Stimulated activated CD8-positive, alpha-beta memory T cell treated with anti-CD3 and anti-CD28 coated beads, Interleukin-2, amount 100 ng/mL, for 1 hour (primary cell): Measurements from ENCODE around the gene KIAA1958.

ENCODE experiments used
- DNase-seq, 2 donors: peaks; one replicate each; pipeline ENCODE4 v3.0.0-alpha.2; 2020; ENCODE audit warnings: low read depth in 2 of 2

The KIAA1958 gene, protein sequence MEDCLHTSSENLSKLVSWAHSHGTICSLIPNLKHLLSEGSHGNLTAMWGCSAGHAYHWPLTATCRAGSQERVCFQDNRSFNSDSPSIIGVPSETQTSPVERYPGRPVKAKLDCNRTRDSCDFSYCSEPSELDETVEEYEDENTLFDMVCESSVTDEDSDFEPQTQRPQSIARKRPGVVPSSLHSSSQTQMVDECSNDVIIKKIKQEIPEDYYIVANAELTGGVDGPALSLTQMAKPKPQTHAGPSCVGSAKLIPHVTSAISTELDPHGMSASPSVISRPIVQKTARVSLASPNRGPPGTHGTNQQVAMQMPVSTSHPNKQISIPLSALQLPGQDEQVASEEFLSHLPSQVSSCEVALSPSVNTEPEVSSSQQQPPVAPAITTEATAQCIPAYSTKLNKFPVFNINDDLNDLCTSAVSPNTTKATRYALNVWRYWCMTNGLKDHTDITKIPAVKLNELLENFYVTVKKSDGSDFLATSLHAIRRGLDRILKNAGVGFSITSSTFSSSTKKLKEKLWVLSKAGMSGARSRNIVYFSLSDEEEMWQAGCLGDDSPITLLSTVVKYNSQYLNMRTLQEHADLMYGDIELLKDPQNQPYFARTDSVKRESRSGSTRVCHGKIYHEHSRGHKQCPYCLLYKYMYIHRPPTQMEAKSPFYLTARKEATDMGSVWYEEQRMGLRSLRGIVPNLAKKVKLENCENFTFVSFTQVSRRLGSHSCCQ

DNA sequence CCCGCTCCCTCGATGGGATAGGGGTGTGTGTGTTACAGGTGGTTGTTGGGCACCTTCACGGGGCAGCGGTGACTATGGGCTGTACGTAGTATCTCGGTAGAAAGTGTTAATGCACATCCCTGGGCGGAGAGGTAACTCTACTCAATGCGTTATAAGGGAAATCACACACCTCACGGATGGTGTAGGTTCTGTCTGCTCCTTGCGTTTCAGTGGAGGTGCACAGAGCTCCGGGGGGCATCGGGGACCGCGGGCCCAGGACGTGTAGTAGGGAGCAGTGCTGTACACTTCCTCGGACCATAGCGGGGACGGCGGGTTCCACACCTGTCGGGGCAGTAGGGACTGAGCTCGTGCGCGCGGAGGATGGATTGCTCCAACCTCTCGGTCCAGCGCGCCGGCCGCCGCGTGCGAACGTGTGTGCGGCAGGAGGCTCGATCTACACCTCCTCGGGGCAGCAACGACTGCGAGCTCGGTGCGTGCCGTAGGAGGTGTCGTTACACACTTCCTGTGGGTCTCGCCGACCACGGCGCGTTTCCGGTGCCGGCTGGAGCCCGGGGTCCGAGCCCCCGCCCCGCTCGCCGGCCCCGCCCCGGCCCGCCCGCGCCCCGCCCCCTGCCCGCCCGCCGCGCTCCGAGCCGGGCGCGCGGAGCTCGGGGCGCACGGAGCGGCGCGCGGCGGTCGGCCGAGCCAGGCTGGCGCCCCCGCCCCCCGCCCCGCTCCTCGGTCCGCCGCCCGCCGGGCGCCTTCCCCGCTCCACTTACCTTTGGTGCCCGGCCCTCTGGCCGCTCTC lies at the start of gene KIAA1958:
TSS of gene KIAA1958 (plus strand) at position 607 of the 787 bp plus-strand sequence. CDS start 87,254 bp downstream, outside the sequence.
- DNase-seq = peak; percentile 53 to 68

- no peak for DNase-seq
Observed at GRCh38 chr9:112437406-112437805, 49.2 kb upstream of the KIAA1958 start.

DNA sequence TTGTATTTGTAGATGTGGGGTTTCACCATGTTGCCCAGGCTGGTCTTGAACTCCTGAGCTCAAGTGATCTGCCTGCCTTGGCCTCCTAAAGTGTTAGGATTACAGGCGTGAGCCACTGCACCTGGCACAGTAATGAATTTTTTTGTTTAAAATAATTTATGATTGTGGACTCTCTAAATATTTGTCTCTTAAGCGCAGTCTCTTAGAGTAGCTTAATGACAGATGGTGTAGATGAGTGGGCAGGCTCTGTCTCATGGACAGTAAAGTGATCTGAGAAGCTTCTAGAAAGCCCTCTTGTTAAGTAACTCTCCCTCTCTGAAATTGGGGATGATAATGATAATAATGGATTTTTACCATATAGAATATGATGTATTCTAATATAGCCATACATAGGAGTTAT lies 47.5 kb upstream of the KIAA1958 start:
- DNase-seq = no peak

DNA sequence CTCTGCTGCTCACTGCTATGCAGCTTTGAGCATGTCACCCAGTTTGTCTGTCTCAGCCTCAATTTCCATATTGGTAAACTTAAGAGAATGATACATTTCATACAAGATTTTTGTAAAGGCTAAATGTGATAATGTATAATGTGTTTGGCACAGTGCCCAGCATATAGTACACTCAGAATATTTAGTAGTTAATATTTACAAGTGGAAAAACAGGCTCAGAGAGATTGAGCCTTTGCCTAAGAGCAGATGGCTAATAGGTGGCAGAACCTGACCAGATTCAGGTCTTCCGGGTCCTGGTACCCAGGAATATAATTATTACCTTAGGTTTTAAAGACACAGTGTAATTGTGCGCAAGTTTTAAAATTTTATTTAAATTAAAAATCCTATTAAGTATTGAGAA lies 46.8 kb upstream of the KIAA1958 start:
- DNase-seq = no peak

DNA sequence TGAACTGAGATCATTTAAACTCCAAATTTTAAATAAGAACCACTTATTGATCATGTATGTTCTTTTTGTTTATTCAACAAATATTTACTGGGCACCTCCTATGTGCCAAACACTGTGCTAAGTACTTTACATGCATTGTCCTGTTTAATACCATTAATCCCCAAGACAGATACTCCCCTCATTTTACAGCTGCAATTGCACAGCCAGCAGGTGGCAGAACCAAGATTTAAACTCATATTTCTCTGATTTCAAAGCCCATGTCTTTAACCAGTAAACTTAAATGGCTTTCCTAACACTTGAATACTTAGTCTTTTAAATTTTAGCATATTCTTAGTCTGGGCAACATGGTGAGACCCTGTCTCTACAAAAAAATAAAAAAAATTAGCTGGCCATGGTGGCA lies 43.4 kb upstream of the KIAA1958 start:
- no peak for DNase-seq

DNA sequence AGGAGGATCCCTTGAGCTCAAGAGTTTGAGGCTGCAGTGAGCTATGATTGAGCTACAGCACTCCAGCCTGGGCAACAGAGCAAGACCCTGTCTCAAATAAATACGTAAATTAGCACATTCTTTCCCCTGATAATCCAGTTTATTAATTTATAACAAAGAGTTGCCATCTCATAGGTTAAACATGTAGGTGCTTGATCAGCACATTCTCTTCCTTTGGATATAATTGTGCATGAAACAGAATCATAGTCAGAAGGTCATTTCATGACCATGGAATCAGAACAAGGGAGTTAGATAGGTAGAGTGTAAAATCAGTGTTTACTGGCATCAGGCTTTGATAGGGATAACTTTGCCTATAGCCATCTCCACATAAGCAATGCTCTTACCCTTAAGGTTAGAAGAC lies 43.0 kb upstream of the KIAA1958 start:
- no peak for DNase-seq

- DNase-seq = no peak
Observed at GRCh38 chr9:112445196-112445595, 41.4 kb upstream of the KIAA1958 start.

DNA sequence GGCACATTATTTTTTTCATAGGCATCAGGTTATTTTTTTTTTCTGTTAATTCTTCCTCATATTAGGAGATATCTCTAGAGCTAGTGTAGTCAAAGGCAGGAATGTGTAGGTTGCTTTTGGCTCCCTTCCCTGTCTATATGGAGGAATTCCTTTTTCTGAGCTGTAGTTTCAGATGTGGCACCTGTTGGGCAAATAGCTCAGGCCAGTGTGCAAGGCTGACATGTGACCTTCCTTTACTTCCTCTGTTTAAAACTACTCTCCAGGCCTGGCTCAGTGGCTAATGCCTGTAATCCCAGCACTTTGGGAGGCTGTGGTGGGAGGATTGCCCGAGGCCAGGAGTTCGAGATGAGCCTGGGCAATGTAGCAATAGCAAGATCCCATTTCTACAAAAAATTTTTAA lies 40.5 kb upstream of the KIAA1958 start:
- DNase-seq = no peak

- DNase-seq = no peak
Observed at GRCh38 chr9:112446526-112446925, 40.1 kb upstream of the KIAA1958 start.

DNA sequence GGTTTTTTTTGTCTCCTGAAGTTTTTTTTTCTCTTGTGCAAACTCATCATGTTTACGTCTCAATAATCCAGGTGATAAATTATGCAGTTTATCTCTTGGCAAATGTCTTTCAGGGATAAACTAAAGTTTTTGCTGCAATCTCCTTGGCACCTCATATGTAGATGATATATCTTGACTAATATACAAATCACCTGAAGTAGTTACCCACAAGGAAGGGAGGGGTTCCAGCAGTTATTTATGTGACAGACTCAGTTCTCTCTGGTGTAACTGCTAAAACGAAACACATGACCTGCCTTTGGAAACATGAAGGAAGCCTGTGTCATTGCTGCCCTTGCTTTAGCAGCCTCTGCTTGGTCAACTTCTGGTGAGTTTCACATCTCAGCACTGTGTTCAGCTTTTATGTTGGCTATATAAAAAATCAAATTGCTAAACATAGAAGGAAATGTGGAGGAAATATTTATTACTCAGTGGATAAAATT lies 39.3 kb upstream of the KIAA1958 start:
- no peak for DNase-seq

DNA sequence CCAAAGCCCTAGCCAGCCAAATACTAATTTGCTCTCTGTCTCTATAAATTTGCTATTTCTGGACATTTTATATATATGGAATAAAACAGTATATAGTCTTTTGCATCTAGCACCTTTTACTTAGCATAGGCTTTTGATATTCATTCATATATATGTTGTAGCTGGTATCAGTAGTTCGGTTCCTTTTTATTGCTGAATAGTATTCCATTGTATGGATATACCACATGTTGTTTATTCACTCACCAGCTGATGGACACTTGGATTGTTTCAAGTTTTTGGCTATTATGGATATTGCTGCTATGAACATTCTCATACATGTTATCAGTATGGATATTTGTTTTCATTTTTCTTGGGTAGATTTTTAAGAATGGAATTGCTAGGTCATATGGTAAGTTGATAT lies 23.8 kb upstream of the KIAA1958 start:
- no peak for DNase-seq

DNA sequence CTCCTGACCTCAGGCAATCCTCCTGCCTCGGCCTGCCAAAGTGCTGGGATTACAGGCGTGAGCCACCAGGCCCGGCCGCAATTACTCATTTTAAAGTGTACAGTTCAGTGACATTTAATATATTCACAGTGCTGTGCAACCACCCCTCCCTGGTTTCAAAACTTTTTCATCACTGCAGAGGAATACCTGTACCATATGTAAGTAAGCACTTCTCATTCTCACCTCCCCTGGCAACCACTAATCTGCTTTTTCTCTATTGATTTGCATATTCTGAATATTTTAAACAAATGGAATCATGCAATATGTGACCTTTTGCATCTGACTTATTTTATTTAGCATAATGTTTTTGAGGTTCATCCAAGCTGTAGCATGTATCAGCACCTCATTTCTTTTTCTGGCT lies 21.3 kb upstream of the KIAA1958 start:
- no peak for DNase-seq

DNA sequence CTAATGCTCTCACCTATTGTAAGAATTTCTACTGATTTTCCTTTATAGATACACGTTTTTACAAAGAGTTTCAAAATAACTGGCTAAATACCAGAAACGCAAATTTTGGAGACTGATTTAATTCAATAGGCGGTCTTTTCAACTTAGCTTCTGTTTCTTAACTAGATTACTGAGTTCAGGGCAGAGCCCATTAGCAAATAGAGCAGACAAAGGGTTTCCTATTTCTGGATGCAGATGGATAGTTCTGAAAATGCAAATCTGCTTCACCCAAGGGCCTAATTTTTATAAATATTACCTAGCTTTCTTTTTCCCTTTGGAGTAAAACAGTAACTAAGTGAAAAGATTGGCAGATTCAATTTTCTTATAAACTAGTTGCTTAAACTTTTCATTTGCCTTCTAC lies 13.6 kb upstream of the KIAA1958 start:
- no peak for DNase-seq

DNA sequence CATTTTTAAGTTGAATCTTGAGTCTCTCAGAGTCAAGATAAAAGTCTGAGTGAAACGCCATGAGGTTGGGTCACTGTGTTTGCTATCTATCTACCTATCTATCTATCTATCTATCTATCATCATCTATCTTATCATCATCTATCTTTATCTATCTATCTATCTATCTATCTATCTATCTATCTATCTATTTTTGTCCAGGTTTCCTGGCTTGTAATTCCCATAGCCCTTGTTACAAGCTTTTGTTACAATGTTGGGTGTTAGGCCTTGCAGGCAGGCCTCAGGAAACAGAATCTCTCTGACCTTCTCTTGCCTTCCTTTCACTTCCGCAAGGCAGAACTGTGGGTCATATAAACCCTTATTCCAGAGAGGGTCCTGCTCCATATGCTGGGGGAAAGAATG lies 12.6 kb upstream of the KIAA1958 start:
- no peak for DNase-seq

GRCh38 chr9:112475318-112475717 lies 11.3 kb upstream of the KIAA1958 start:
- DNase-seq = no peak

DNA sequence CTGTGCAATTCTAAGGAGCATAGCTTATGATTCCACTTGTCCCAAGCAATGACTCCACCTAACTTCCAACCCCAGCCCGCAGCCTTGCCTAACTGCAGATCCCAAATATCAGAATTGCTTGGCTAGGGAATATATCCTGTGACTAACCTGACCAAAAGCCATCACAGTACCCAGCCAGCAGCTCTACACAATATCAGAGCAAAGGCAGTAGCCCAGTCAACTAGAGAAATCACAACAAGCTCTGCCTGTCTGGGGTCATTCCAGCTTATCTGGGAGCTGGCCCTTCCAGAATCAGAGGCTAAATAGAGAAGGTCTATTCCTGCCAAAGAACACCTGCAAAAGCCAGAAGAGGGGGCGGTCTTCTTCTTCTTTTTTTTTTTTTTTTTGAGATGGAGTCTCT lies 9.3 kb upstream of the KIAA1958 start:
- no peak for DNase-seq

DNA sequence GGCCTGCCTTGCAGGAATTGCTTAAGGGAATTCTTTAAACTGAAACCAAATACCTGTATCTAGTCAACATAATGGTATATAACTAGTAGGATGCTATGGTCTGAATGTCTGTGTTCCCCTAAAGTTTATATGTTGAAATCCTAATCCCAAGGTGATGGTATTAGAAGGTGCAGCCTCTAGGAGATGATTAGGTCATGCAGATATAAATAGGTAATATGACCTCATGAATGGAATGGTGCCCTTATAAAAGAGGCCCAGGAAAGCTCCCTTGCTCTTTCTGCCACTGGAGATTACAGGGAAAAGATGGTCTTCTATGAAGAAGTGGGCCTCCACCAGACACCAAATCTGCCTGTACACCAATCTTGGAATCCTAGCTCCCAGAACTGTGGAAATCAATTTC lies 7.4 kb upstream of the KIAA1958 start:
- no peak for DNase-seq

GRCh38 chr9:112484607-112485006 lies 2.0 kb upstream of the KIAA1958 start:
- no peak for DNase-seq

DNA sequence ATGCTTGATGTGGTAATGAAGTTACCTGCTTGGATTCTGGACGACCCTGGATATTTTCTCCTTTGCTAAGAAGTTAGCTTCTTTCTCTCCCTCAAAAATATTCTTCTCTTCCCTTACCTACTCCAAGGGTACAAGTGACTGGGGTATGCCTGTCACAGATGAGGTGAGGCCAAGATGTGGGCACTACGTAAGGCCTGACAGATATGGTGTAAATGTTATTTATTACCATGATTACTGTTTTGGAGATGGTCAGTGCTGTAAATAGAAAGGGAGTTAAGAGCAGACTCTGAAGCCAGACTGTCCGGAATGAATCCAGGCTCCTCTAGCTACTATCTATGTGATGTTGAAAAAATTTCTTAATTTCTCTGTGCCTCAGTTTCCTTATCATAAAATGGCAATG lies 1.1 kb upstream of the KIAA1958 start:
- DNase-seq = no peak

DNA sequence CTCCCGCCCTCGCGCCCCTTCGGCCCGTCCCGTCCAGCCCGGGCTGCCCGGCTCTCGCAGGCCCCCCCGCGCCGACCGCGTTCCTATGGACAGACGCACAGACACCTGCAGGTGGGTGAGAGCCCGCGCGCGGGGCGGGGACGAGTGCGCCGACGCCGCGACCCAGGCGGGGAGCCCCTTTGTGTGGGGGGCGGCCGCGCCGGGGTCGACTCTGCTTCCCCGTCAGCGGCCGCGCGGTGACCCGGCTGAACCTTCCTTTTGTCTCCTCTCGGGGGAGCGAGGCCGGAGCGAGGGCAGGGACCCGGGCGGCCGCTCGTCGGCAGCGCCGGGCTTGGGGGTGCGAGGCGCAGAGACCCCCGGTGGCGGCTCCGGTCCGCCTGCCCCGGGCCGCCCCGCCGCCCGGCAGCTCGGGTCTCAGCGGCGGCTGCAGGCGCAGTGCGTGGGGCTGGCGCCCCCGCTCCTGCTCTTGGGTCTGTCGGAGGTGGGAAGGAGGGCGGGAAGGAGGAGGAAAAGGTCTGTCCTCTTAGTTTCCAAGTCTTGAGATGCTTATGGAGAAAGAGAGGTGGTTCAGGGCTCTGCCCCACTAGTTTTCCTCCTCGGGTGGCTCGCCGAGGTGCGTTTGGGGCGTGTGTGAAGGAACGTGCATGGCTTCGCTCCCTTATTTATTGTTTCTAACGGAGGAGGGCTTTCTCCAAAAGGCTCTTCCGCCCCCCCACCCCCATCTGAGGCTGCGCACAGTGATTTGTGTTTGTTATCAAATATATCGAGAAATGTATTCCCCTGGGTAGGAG lies 576 bp downstream of the KIAA1958 start:
- peak in 1 of 2 donors; percentile 28 for DNase-seq

- DNase-seq = no peak
Observed at GRCh38 chr9:112487799-112488340, 1.2 kb downstream of the KIAA1958 start.
